DOHH2 (cell line): ENCODE results near the gene NABP1.

Experiments used
- H3F3A ChIP-seq: fragments of 200-600 bp; sonication (generic), shearing (Covaris generic); 2 replicates; pipeline ENCODE4 v1.6.0; 2016; ENCODE audit warnings: antibody characterized with exemption, mild to moderate bottlenecking; ENCODE audit not compliant: control insufficient read depth, insufficient read depth
- H3K27ac ChIP-seq: fragments of 200-600 bp; sonication (generic); 2 replicates; pipeline ENCODE4 v1.5.1; 2014; ENCODE audit warnings: low read depth, mild to moderate bottlenecking, low read length, moderate library complexity
- H3K27me3 ChIP-seq: fragments of 200-600 bp; sonication (generic); 2 replicates; pipeline ENCODE4 v1.6.1; 2014; ENCODE audit warnings: mild to moderate bottlenecking, low read length, mixed read lengths; ENCODE audit not compliant: control insufficient read depth
- H3K36me3 ChIP-seq: fragments of 200-600 bp; sonication (generic); 2 replicates; pipeline ENCODE4 v1.6.1; 2014; ENCODE audit warnings: mild to moderate bottlenecking, low read length, moderate library complexity, mixed read lengths; ENCODE audit not compliant: control insufficient read depth
- H3K4me1 ChIP-seq: fragments of 200-600 bp; sonication (generic); 2 replicates; pipeline ENCODE4 v1.6.1; 2014; ENCODE audit warnings: mild to moderate bottlenecking, low read length, mixed read lengths; ENCODE audit not compliant: control insufficient read depth
- H3K4me2 ChIP-seq: fragments of 200-600 bp; sonication (generic); 2 replicates; pipeline ENCODE4 v1.6.0; 2014; ENCODE audit warnings: mild to moderate bottlenecking, low read length, moderate library complexity
- H3K4me3 ChIP-seq: fragments of 200-600 bp; sonication (generic); 2 replicates; pipeline ENCODE4 v1.5.1; 2014; ENCODE audit warnings: mild to moderate bottlenecking, low read length, mixed read lengths
- H3K79me2 ChIP-seq: fragments of 200-600 bp; sonication (generic); 2 replicates; pipeline ENCODE4 v1.6.1; 2014; ENCODE audit warnings: mild to moderate bottlenecking, low read length, mixed read lengths; ENCODE audit not compliant: control insufficient read depth
- H3K9me2 ChIP-seq: fragments of 200-600 bp; sonication (generic); replicated peaks from 2 replicates; pipeline ENCODE4 v1.6.1; 2014; ENCODE audit warnings: mild to moderate bottlenecking, low read length, mixed read lengths; ENCODE audit not compliant: control insufficient read depth
- H3K9me3 ChIP-seq: fragments of 200-600 bp; sonication (generic); 2 replicates; pipeline ENCODE4 v1.6.1; 2014; ENCODE audit warnings: antibody characterized with exemption, low read length, mixed read lengths; ENCODE audit not compliant: control insufficient read depth, insufficient read depth
- H4K20me1 ChIP-seq: fragments of 200-600 bp; sonication (generic); 2 replicates; pipeline ENCODE4 v1.6.0; 2014; ENCODE audit warnings: low read depth, mild to moderate bottlenecking, antibody characterized with exemption, low read length, moderate library complexity; ENCODE audit not compliant: control insufficient read depth, insufficient read depth
- CTCF ChIP-seq: fragments of 200-600 bp; sonication (generic); IDR thresholded peaks from one replicate; pipeline ENCODE4 v1.5.1; 2014; ENCODE audit warnings: antibody characterized with exemption, mild to moderate bottlenecking, low read depth, low read length; ENCODE audit not compliant: poor library complexity, severe bottlenecking
- EZH2phosphoT487 ChIP-seq: fragments of 200-600 bp; sonication (generic); IDR thresholded peaks from 2 replicates; pipeline ENCODE4 v1.6.1; 2017; ENCODE audit warnings: borderline replicate concordance, mild to moderate bottlenecking, antibody characterized with exemption, low read length, moderate library complexity, mixed read lengths

The NABP1 gene

GRCh38 chr2:191631754-191632153, 46.2 kb upstream of the NABP1 start:
- no peaks in the 10 kb centered on the region for H3K9me3 ChIP-seq
- H3K4me1 ChIP-seq, result peaks cover 11% of the 10 kb centered on the region
- H3K27me3 ChIP-seq, result peaks cover 3% of the 10 kb centered on the region; the same call in 1 of the 2 replicates
- no peaks in the 10 kb centered on the region for H3K9me2 ChIP-seq
- no peaks in the 10 kb centered on the region for H3K36me3 ChIP-seq
- H3K79me2 ChIP-seq, result no peaks in the 10 kb centered on the region
- H4K20me1 ChIP-seq, result no peaks in the 10 kb centered on the region
- H3K4me3 ChIP-seq, result no peak overlapping the region
- no peak for TF ChIP-seq EZH2phosphoT487
- no peak for TF ChIP-seq CTCF
- H3F3A ChIP-seq, result no peaks in the 10 kb centered on the region
- H3K4me2 ChIP-seq, result no peak overlapping the region
- no peak overlapping the region for H3K27ac ChIP-seq

- H3F3A ChIP-seq, result no peaks in the 10 kb centered on the region
Observed at GRCh38 chr2:191632426-191632825, 45.5 kb upstream of the NABP1 start.

GRCh38 chr2:191634791-191635190, 43.1 kb upstream of the NABP1 start:
- H3K27me3 ChIP-seq, result peaks cover 6% of the 10 kb centered on the region; the same call in 1 of the 2 replicates
- H3K4me1 ChIP-seq, result peaks cover 11% of the 10 kb centered on the region
- TF ChIP-seq EZH2phosphoT487 (no peak), CTCF (no peak)
- no peaks in the 10 kb centered on the region for H3F3A ChIP-seq
- no peaks in the 10 kb centered on the region for H3K79me2 ChIP-seq
- H3K36me3 ChIP-seq, result no peaks in the 10 kb centered on the region
- H4K20me1 ChIP-seq, result no peaks in the 10 kb centered on the region
- H3K27ac ChIP-seq, result no peak overlapping the region
- no peak overlapping the region for H3K4me2 ChIP-seq
- no peaks in the 10 kb centered on the region for H3K9me3 ChIP-seq
- no peaks in the 10 kb centered on the region for H3K9me2 ChIP-seq
- no peak overlapping the region for H3K4me3 ChIP-seq

More at GRCh38 chr2:191632426-191632825, 45.5 kb upstream of the NABP1 start:
- Histone ChIP-seq H3K27ac (no peak overlapping the region), H4K20me1 (no peaks in the 10 kb centered on the region), H3K4me2 (no peak overlapping the region), H3K79me2 (no peaks in the 10 kb centered on the region), H3K9me2 (no peaks in the 10 kb centered on the region), H3K36me3 (no peaks in the 10 kb centered on the region), H3K9me3 (no peaks in the 10 kb centered on the region), H3K4me3 (no peak overlapping the region), H3K4me1 (peaks cover 11% of the 10 kb centered on the region), H3K27me3 (peaks cover 6% of the 10 kb centered on the region; the same call in 1 of the 2 replicates)
- TF ChIP-seq CTCF, result no peak
- TF ChIP-seq EZH2phosphoT487, result no peak
